ENCODE results near the gene SPTA1. TPM values are rescaled to one million over a fixed set of nuclear protein-coding genes. Genes with fewer than 3 reads are reported as not detected.
"Not testable (repeated sequence)": the region's sequence is repeated elsewhere in the genome, so short reads cannot be mapped to it uniquely, and the experiment has no call there.

The SPTA1 gene
- total RNA-seq = under 1 TPM; 0.03 to 0.15 TPM
- long read RNA-seq = 0 reads

DNA sequence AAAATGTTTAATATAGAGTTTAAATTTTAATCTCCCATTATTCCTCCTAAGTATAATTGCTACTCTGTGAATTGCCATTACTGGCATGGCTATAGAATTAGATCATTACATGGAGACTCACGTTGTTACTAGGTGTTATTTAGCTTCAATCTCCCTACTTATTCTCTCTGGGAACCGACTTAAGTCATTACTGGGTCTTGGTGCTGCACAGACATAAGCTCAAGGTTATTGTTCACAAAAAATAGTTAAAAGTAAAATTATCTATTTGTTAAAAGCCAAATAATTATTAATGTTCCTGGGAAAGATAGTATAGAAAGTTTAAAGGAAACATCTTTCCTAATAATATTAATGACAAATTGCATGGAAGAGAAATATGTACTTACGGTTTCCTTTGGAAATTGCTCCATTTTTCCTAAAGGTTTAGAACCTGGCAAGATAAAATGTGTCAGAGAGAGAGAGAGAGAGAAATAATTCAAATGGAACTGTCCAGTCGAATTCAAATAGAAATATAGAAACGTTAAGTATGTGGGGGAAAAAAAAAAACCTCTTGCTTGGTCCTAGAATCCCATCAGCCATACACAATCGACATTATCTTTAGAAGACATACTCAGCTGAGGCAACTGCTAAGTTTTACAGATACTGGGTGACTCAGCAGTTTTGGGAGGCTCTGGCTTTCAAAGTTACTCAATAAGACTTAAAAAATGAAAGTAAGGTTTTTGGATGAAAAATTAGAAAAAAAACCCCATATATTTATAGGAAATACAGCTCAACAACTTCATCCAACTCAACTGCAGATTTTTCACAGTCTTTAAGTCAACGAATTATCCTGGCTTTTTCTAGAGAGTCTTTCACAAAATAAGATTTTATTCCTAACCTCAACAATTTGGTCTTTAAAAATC is at the start of gene SPTA1:
TSS of gene SPTA1 (minus strand) at position 605 of the 899 bp plus-strand sequence. CDS start at position 407, 198 bp downstream.
- intact Hi-C loops (cut with DNase I) = no loop called here
- DNase-seq (no peak), ATAC-seq (no peak)

DNA sequence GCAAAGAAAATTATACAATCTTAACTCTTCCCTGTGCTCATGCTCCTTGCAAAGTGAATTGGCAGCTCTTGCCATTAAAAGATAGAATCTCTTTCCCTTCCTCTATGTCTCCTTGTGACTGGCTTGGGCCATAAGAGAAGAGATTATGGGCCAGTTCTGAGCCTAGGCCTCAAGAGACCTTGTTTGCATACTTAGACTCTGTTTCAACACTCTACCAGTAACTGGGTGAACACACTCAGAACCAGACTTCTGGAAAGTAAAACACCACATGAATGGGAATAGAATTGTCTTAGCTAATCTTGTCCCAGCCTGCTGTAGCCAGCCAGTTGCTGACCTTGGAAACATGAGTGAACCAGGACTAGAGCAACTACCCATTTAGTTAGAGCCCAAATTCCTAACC is 49.3 kb upstream of the SPTA1 start:
- intact Hi-C loops (cut with DNase I) = no loop called here
- DNase-seq (no peak), ATAC-seq (no peak)

DNA sequence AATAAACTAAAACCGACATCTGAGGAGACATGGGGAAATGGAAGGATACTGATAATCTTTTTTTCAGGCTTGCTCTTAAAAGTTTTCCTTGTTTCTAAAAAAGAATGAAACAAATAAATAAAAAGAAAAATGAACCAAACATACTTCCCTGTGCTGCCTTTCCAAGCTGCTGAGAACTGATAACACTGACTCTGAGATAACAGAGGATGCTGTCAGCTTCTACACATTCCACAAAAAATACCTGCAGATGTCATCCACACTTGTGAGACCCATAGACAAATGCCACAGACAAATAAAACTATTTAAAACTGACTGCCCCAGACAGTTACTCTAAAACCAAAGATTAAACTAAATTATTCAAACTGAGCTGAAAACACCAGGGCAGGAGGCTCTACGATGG is 46.0 kb upstream of the SPTA1 start:
- ATAC-seq (no peak), DNase-seq (no peak)
- intact Hi-C loops (cut with DNase I) = no loop called here

DNA sequence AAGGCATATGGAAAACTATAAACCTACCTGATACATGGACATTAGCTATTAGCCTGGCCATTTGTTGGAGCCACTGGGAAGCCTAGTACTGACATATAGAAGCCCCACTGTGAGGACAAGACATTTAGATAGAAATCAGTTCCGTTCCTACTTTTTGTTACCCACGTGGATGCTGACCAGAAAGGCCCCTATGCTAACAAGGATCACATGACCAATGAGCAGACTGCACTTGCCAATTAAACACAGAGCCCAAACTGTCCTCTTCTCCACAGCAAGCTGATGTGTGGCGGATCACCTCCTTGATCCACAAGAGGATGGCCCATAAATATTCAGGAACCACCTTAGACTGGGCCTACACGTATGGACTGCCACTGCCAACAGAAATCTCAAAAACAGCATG is 45.2 kb upstream of the SPTA1 start:
- DNase-seq (no peak), ATAC-seq (no peak)
- intact Hi-C loops (cut with DNase I) = no loop called here

- intact Hi-C loops (cut with DNase I) = no loop called here
- no peak for ATAC-seq
- no peak for DNase-seq
Measured at GRCh38 chr1:158730453-158730852, 43.9 kb upstream of the SPTA1 start.

GRCh38 chr1:158728510-158729225 is 42.2 kb upstream of the SPTA1 start:
- ATAC-seq = no peak
- intact Hi-C loops (cut with DNase I) = no loop called here

GRCh38 chr1:158724442-158724841 is 37.9 kb upstream of the SPTA1 start:
- intact Hi-C loops (cut with DNase I) = no loop called here
- ATAC-seq (no peak), DNase-seq (no peak)

More at GRCh38 chr1:158728510-158729225, 42.2 kb upstream of the SPTA1 start:
- no peak for DNase-seq

- DNase-seq = no peak
- ATAC-seq = no peak
- intact Hi-C loops (cut with DNase I) = no loop called here
Measured at GRCh38 chr1:158720620-158721019, 34.1 kb upstream of the SPTA1 start, which contains the start of gene OR6K3. TSS of gene OR6K3 (minus strand) at chr1:158720720. CDS start at chr1:158718115, 2,605 bp downstream.

GRCh38 chr1:158719664-158720063 is 33.1 kb upstream of the SPTA1 start:
- intact Hi-C loops (cut with DNase I) = no loop called here
- ATAC-seq (no peak), DNase-seq (no peak)

- DNase-seq (no peak), ATAC-seq (no peak)
- intact Hi-C loops (cut with DNase I) = no loop called here
Measured at GRCh38 chr1:158717344-158717743, 30.8 kb upstream of the SPTA1 start.

- ATAC-seq (no peak), DNase-seq (no peak)
- intact Hi-C loops (cut with DNase I) = no loop called here
Measured at GRCh38 chr1:158716335-158716734, 29.8 kb upstream of the SPTA1 start.

GRCh38 chr1:158714754-158715153 is 28.2 kb upstream of the SPTA1 start:
- DNase-seq = no peak
- ATAC-seq = no peak
- intact Hi-C loops (cut with DNase I) = no loop called here

DNA sequence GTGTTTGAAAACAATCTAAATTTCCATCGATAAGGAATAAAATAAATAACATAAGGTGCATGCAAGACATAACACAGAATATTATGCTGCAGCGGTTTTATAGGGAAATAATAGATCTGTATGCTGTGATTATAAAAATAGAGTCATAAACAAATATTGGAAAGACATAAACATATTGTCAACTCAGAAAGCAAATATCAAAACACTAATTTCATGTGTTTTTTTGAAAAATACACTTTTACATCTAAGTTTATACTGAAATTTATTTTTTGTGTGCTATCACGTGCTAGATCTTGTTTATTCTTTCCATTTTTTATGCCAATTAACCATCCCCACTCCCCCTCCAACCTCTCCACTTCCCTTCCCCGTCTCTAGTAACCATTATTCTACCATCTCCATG is 24.6 kb upstream of the SPTA1 start:
- DNase-seq = no peak
- no peak for ATAC-seq
- intact Hi-C loops (cut with DNase I) = no loop called here

- intact Hi-C loops (cut with DNase I) = no loop called here
- ATAC-seq (no peak), DNase-seq (no peak)
Measured at GRCh38 chr1:158706096-158706495, 19.6 kb upstream of the SPTA1 start.

DNA sequence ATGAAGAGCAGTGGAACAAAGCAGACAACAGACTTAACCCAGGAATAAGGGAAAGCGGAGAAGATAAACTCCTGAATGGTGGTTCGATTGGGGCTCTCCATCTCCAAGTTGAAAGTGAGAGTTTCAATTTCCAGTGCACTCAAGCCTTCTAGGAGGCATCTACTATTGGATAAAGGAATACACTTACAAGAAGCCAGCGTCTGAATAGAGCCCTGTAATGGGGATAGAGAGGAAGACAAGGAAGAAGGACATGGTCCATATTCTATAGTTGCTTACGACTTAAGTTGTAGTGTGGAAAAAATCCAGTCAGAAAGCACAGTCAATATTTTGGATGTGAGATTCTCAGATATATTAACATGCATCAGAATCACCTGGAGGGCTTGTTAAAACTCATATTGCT is 14.0 kb upstream of the SPTA1 start, which contains the start of gene OR6K2:
TSS of gene OR6K2 (minus strand) at position 101 of the 400 bp plus-strand sequence. CDS start at position 101, 0 bp downstream.
- ATAC-seq (no peak), DNase-seq (no peak)
- intact Hi-C loops (cut with DNase I) = no loop called here

DNA sequence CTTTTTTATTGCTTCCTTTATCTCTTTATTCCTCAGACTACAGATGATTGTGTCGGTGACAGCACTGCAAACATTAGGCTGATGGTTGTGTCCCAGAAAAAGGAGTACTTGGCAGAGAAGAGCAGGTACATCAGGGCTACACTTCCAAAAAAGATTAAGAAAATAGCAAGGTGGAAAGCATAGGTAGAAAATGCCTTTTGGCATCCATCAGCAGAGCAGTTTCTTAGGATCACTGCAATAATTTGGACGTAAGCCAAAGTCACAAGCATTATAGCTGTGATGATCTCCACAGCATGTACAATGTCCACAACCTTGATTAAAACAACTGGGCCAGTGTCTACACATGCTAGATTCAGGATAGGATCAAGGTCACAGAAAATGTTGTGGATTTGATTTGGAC is 8.1 kb upstream of the SPTA1 start:
- ATAC-seq (no peak), DNase-seq (no peak)
- intact Hi-C loops (cut with DNase I) = no loop called here

DNA sequence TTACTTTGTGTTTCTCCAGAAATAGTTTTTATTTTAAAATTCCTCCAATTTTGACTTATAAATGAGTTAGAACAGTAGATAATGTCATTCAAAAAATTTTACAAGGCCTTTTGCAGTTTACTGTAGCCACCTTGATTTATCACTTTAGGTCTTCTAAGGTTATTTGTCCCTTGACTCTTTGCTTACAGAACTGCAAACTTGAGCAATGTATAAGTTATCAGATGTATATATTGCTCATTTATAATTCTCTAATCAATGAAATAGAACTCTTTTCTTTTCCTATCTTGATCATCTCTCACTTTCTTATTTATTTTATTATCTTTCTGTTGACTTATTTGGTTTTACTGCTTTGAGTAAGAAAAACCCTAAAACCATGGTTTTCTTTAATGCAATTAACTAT is 5.8 kb upstream of the SPTA1 start:
- no peak for DNase-seq
- intact Hi-C loops (cut with DNase I) = no loop called here
- ATAC-seq = no peak

GRCh38 chr1:158691907-158692306 is 5.4 kb upstream of the SPTA1 start:
- intact Hi-C loops (cut with DNase I) = no loop called here
- ATAC-seq (no peak), DNase-seq (no peak)

GRCh38 chr1:158691149-158691548 is 4.6 kb upstream of the SPTA1 start:
- ATAC-seq; DNase-seq; intact Hi-C loops (cut with DNase I): not testable (repeated sequence)

GRCh38 chr1:158689875-158690274 is 3.4 kb upstream of the SPTA1 start:
- ATAC-seq (no peak), DNase-seq (no peak)
- intact Hi-C loops (cut with DNase I) = no loop called here
